NB4 (cell line): ENCODE measurements around the gene SCUBE3.

Experiments
- CTCF ChIP-seq: IDR thresholded peaks from one replicate; pipeline ENCODE4 v1.5.1; 2012; ENCODE audit warnings: low read depth, low read length
- MAX ChIP-seq: IDR thresholded peaks from 2 replicates; pipeline ENCODE4 v1.6.1; 2011; ENCODE audit warnings: low read depth, low read length
- MYC ChIP-seq: IDR thresholded peaks from 2 replicates; pipeline ENCODE4 v1.6.1; 2011; ENCODE audit warnings: low read depth, low read length
- POLR2A ChIP-seq: IDR thresholded peaks from 2 replicates; pipeline ENCODE4 v1.6.1; 2011; ENCODE audit warnings: mild to moderate bottlenecking; ENCODE audit not compliant: insufficient read length; ENCODE audit errors: extremely low read depth

DNA sequence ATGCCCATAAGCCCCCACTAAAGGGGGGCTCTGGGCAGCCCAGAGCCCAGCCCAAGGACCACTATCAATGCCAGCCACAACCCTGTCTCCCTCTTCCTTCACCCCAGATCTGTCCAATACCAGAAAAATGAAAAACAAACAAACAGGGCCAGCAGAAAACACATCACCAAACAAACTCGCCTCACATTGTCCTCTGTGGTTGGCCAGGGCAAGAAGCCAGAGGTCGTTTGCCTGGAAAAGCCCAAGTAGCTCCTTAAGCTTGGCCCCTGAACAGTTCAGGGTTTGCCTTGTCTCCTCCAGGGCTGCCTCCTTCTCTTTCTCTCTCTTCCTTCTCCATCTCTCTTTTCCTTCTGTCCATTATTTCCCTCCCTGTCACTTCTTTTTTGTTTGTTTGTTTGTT is 10.1 kb upstream of the SCUBE3 start:
- no peak for TF ChIP-seq CTCF
- TF ChIP-seq POLR2A = no peak
- TF ChIP-seq MAX = no peak
- no peak for TF ChIP-seq MYC
